Mesendoderm (in vitro differentiated cells): ENCODE results near the gene PFDN2.

Experiments
- DNase-seq: peaks from one replicate; pipeline ENCODE4 v3.0.0; 2013
- H2AK5ac ChIP-seq: 2 replicates; pipeline ENCODE4 v1.6.1; 2013; ENCODE audit warnings: low read length, inconsistent platforms
- H2BK120ac ChIP-seq: 2 replicates; pipeline ENCODE4 v1.6.1; 2013; ENCODE audit warnings: low read depth, mild to moderate bottlenecking, low read length, moderate library complexity, mixed read lengths
- H2BK15ac ChIP-seq: replicated peaks from 2 replicates; pipeline ENCODE4 v1.6.1; 2013; ENCODE audit warnings: low read depth, mild to moderate bottlenecking, moderate library complexity
- H2BK5ac ChIP-seq: 2 replicates; pipeline ENCODE4 v1.6.1; 2013; ENCODE audit warnings: low read length, inconsistent platforms
- H3K18ac ChIP-seq: 2 replicates; pipeline ENCODE4 v1.6.1; 2013; ENCODE audit warnings: mild to moderate bottlenecking, low read length, mixed read lengths
- H3K23ac ChIP-seq: one replicate; pipeline ENCODE4 v1.6.1; 2013; ENCODE audit warnings: low read length
- H3K27ac ChIP-seq: 2 replicates; pipeline ENCODE4 v1.5.1; 2013; ENCODE audit warnings: low read depth, mild to moderate bottlenecking, inconsistent platforms, low read length, moderate library complexity
- H3K27me3 ChIP-seq: 2 replicates; pipeline ENCODE4 v1.6.1; 2013; ENCODE audit warnings: low read length, control low read depth, mild to moderate bottlenecking, inconsistent platforms; ENCODE audit not compliant: insufficient read depth, poor library complexity
- H3K36me3 ChIP-seq: 2 replicates; pipeline ENCODE4 v1.6.1; 2013; ENCODE audit warnings: low read length, inconsistent platforms; ENCODE audit not compliant: control insufficient read depth, insufficient read depth
- H3K4ac ChIP-seq: one replicate; pipeline ENCODE4 v1.6.1; 2013; ENCODE audit warnings: low read depth, mild to moderate bottlenecking, low read length, moderate library complexity
- H3K4me1 ChIP-seq: 2 replicates; pipeline ENCODE4 v1.6.1; 2013; ENCODE audit warnings: low read depth, low read length, inconsistent platforms; ENCODE audit not compliant: control insufficient read depth
- H3K4me2 ChIP-seq: 2 replicates; pipeline ENCODE4 v1.6.1; 2013; ENCODE audit warnings: low read length
- H3K4me3 ChIP-seq: 2 replicates; pipeline ENCODE4 v1.5.1; 2013; ENCODE audit warnings: mild to moderate bottlenecking, low read length
- H3K56ac ChIP-seq: one replicate; pipeline ENCODE4 v1.6.1; 2013; ENCODE audit warnings: low read length
- H3K79me1 ChIP-seq: 2 replicates; pipeline ENCODE4 v1.6.1; 2013; ENCODE audit warnings: low read length, inconsistent platforms
- H3K79me2 ChIP-seq: 2 replicates; pipeline ENCODE4 v1.6.1; 2013; ENCODE audit warnings: mild to moderate bottlenecking, low read length; ENCODE audit not compliant: control insufficient read depth, insufficient read depth
- H3K9ac ChIP-seq: 2 replicates; pipeline ENCODE4 v1.6.1; 2013; ENCODE audit warnings: low read length, inconsistent platforms
- H4K5ac ChIP-seq: one replicate; pipeline ENCODE4 v1.6.1; 2013; ENCODE audit warnings: low read length
- H4K8ac ChIP-seq: one replicate; pipeline ENCODE4 v1.6.1; 2013; ENCODE audit warnings: low read depth, mild to moderate bottlenecking, control low read depth, low read length, moderate library complexity
- WGBS: extraction: QIAGEN DNeasy Blood & Tissue Kit; methylation state at CpG from one replicate; pipeline ENCODE4 v1.1.7; 2013; ENCODE audit warnings: low lambda C conversion rate, missing lambda C conversion rate; ENCODE audit not compliant: insufficient coverage; ENCODE audit errors: extremely low coverage; 5-methylcytosine and 5-hydroxymethylcytosine counted together

The PFDN2 gene

DNA sequence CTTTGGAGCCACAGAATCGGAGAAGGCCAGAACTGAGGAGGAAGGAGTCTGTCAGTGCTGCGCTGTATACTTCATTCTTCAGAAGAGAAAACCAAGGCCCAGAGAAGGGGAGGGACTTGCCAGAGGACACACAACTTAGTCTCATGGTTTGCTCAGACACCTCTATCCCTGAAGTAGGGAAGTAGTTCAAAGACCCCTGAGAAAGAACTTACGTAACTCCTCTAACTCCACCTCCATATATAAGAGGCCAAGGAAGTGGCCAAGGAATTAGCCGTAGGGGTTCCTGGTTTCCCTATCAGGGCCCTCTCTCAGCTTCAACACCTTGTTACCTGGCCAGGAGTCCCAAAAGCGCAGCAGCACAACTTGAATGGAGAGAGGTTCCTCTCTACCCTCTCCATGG lies 27.9 kb downstream of the PFDN2 start:
- Histone ChIP-seq H3K27me3 (no peaks in the 10 kb centered on the region), H3K79me1 (no peaks in the 10 kb centered on the region)

DNA sequence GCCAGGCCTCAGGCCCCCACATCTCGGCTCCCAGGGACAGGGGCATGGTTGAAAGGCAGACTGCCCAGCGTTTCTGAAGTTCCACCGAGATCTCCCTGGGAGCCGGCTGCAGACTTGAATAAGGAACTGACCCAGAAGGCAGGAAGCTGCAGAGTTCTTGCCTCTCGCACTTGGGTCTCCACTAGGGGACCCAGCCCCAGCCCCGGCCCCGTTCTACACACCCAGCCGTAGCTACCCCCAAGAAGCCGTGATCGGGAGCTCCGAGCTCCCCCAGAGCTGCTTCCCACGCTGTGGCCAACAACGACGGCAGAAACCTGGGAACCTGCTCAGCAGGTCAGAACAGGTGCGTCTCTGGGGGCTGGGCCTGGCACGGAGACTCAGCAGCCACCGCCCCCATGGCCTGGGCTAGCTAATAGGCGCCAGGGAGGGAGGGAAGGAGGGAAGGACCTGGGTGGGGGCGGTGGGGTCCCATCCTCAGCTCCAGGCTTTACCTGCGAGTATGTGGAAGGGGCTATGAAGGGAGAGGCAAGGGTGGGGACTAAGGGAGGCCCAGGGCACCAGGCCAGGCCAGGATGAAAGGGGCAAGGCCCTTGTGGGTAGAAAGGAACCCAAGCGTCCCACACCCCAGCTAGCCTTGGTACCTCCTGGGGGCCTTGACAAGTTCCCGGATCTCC lies 28.4 kb downstream of the PFDN2 start, which contains the start of gene NECTIN4:
TSS of gene NECTIN4 (minus strand) at position 308 of the 674 bp plus-strand sequence. CDS start at position 46, 262 bp downstream.
- Histone ChIP-seq H3K18ac (no peak within 1 kb of the TSS), H3K4ac (no peak within 1 kb of the TSS), H2AK5ac (no peak within 1 kb of the TSS), H3K23ac (no peak within 1 kb of the TSS), H2BK120ac (no peak within 1 kb of the TSS), H3K4me2 (no peak within 1 kb of the TSS), H3K36me3 (no peaks in the 10 kb centered on the region), H2BK15ac (no peak within 1 kb of the TSS), H3K27me3 (no peaks in the 10 kb centered on the region), H4K8ac (no peak within 1 kb of the TSS), H3K79me1 (no peaks in the 10 kb centered on the region), H3K9ac (no peak within 1 kb of the TSS), H3K79me2 (no peaks in the 10 kb centered on the region), H3K27ac (no peak within 1 kb of the TSS), H3K56ac (peak within 1 kb of the TSS; percentile 9), H2BK5ac (no peak within 1 kb of the TSS), H4K5ac (no peak within 1 kb of the TSS), H3K4me1 (peaks cover 3% of the 10 kb centered on the region), H3K4me3 (no peak within 1 kb of the TSS)
- no CpG with 5 or more reads among the region's 22 CpGs for WGBS
- DNase-seq, result no peak

More for the DNA sequence above, 27.9 kb downstream of the PFDN2 start:
- Histone ChIP-seq H3K36me3 (no peaks in the 10 kb centered on the region), H3K4me3 (no peak overlapping the region), H3K79me2 (no peaks in the 10 kb centered on the region), H3K18ac (no peak overlapping the region), H4K8ac (no peak overlapping the region), H3K9ac (no peak overlapping the region), H3K23ac (no peak overlapping the region), H3K4me1 (peaks cover 1% of the 10 kb centered on the region), H3K27ac (no peak overlapping the region), H2BK15ac (no peak overlapping the region), H4K5ac (no peak overlapping the region), H3K4ac (no peak overlapping the region), H2BK5ac (no peak overlapping the region), H2BK120ac (no peak overlapping the region), H3K4me2 (no peak overlapping the region), H3K56ac (no peak overlapping the region), H2AK5ac (no peak overlapping the region)
- no CpG with 5 or more reads among the region's 5 CpGs for WGBS
- DNase-seq, result no peak

DNA sequence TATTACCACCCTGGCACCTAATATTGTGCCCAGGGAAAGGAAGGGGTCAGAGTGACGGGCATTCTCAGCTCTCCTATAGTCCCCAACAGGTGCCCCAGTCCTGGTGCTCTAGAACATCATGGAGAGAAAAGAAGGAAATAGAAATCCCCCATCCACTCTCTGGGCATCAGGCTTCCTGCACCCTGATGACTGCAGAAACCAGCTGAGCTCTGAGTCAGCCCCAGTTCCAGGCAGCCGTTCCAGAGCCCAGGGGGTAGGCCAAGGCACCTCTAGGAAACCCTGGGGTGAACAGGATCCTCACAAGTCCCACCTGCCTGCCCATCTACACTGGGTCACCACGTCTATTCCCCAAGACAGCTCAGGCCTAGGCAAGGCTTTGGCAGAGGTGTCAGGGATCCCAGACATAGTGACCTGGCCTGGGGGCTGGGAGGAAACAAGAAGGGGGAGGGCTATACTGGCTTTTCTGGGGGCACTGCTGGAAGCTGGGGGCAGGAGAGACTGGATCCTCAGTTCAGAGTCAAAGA lies 29.2 kb downstream of the PFDN2 start:
- peak overlapping the region; percentile 9 for H3K56ac ChIP-seq
- H3K4me2 ChIP-seq, result no peak overlapping the region
- no peak overlapping the region for H3K4ac ChIP-seq
- H4K5ac ChIP-seq, result no peak overlapping the region
- H3K79me1 ChIP-seq, result no peaks in the 10 kb centered on the region
- no peak overlapping the region for H2AK5ac ChIP-seq
- no peaks in the 10 kb centered on the region for H3K36me3 ChIP-seq
- no peak overlapping the region for H2BK5ac ChIP-seq
- no peak overlapping the region for H4K8ac ChIP-seq
- no peak overlapping the region for H3K4me3 ChIP-seq
- no peak overlapping the region for H3K23ac ChIP-seq
- WGBS, result no CpG with 5 or more reads among the region's 3 CpGs
- DNase-seq, result no peak
- H3K27me3 ChIP-seq, result no peaks in the 10 kb centered on the region
- no peak overlapping the region for H2BK120ac ChIP-seq
- no peak overlapping the region for H3K27ac ChIP-seq
- H3K4me1 ChIP-seq, result peaks cover 6% of the 10 kb centered on the region
- no peak overlapping the region for H3K9ac ChIP-seq
- no peak overlapping the region for H3K18ac ChIP-seq
- H2BK15ac ChIP-seq, result no peak overlapping the region
- no peaks in the 10 kb centered on the region for H3K79me2 ChIP-seq

DNA sequence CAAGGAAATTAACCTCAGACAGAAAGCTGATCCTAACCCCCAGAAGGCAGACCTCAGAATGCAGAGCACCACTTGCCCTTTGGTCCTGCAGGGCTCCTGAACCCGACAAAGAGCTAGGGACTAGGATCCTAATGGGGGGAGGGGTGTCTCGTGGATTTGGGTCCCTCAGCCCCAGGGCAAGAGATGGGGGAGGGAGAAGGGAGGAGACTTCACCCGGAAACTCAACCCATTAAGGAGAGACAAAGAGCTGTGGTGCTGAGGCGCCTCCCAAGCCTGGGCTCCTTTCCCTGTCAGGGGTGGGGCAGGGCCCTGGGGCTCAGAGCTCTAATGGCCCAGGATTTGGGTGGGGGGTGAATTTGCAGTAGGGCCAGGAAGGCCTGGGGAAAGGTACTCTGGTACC lies 31.4 kb downstream of the PFDN2 start:
- Histone ChIP-seq H3K79me1 (no peaks in the 10 kb centered on the region), H3K56ac (peak overlapping the region; percentile 27), H2AK5ac (peak overlapping the region; percentile 46), H3K9ac (no peak overlapping the region), H3K36me3 (no peaks in the 10 kb centered on the region), H4K5ac (no peak overlapping the region), H3K27ac (no peak overlapping the region), H3K4me3 (no peak overlapping the region), H3K4ac (no peak overlapping the region), H3K27me3 (no peaks in the 10 kb centered on the region), H4K8ac (no peak overlapping the region), H3K4me2 (no peak overlapping the region), H2BK120ac (no peak overlapping the region), H3K23ac (no peak overlapping the region), H2BK5ac (no peak overlapping the region), H3K18ac (no peak overlapping the region), H3K4me1 (peaks cover 8% of the 10 kb centered on the region), H3K79me2 (no peaks in the 10 kb centered on the region), H2BK15ac (no peak overlapping the region)
- WGBS, result no CpG with 5 or more reads among the region's 4 CpGs
- peak; percentile 43 for DNase-seq

DNA sequence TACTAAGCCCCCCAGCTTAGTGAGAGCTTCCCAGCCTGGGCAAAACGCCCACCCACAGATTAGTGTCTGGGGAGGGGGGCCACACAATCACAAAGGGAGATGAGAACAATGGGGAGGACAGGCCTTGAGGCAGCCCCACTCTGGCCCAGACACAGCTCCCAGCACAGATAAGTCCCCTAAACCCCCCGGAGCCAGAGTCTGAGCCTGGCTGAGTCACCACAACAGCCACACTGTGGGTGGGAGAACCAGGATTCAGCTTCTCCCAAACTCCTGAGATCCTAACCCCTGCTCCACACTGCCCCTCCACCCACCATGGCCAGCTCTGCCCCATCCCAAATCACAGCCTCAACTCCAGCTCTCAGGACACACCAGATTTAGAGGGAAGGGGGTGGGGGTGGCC lies 32.7 kb downstream of the PFDN2 start:
- no peaks in the 10 kb centered on the region for H3K27me3 ChIP-seq
- H2BK15ac ChIP-seq, result no peak overlapping the region
- DNase-seq, result peak; percentile 64
- peaks cover 8% of the 10 kb centered on the region for H3K4me1 ChIP-seq
- H3K18ac ChIP-seq, result no peak overlapping the region
- no peak overlapping the region for H3K4me2 ChIP-seq
- no peak overlapping the region for H4K8ac ChIP-seq
- H3K56ac ChIP-seq, result peak overlapping the region; percentile 65
- H3K79me2 ChIP-seq, result no peaks in the 10 kb centered on the region
- no peak overlapping the region for H2BK5ac ChIP-seq
- no peak overlapping the region for H3K4ac ChIP-seq
- no CpG with 5 or more reads among the region's 2 CpGs for WGBS
- H3K27ac ChIP-seq, result no peak overlapping the region
- no peak overlapping the region for H2BK120ac ChIP-seq
- H3K23ac ChIP-seq, result no peak overlapping the region
- H3K9ac ChIP-seq, result no peak overlapping the region
- H3K4me3 ChIP-seq, result no peak overlapping the region
- no peaks in the 10 kb centered on the region for H3K36me3 ChIP-seq
- H3K79me1 ChIP-seq, result no peaks in the 10 kb centered on the region
- H2AK5ac ChIP-seq, result no peak overlapping the region
- no peak overlapping the region for H4K5ac ChIP-seq

DNA sequence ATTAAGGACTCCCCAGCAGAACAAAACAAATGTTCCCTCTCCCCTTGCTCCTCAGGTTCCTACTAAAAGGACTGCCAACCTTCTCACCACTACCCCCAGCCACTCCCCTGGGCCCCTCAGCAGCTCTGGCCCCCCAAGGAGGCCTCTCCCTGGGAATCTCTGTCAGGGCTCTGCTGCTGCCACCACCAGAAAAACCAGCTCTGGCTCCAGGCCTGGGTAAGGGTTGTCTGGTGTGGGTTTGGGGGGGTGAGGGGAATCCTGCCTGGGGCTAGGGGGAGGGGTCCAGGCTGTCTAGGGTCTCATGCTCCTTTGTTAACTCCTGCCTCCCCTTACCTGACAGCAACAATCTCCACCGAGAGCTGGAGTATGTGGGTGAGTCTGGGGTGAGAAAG lies 33.2 kb downstream of the PFDN2 start:
- Histone ChIP-seq H3K4me1 (peaks cover 8% of the 10 kb centered on the region), H2BK15ac (no peak overlapping the region), H2AK5ac (no peak overlapping the region), H3K36me3 (no peaks in the 10 kb centered on the region), H3K4me3 (no peak overlapping the region), H3K18ac (no peak overlapping the region), H3K79me2 (no peaks in the 10 kb centered on the region), H3K27ac (peak overlapping the region; percentile 50), H3K27me3 (no peaks in the 10 kb centered on the region), H3K23ac (no peak overlapping the region), H3K79me1 (no peaks in the 10 kb centered on the region), H3K9ac (no peak overlapping the region), H4K5ac (no peak overlapping the region), H2BK5ac (no peak overlapping the region), H4K8ac (no peak overlapping the region), H3K4ac (no peak overlapping the region), H3K56ac (peak overlapping the region; percentile 62), H2BK120ac (no peak overlapping the region), H3K4me2 (no peak overlapping the region)
- WGBS, result no CpG with 5 or more reads among the region's 1 CpG
- no peak for DNase-seq
